HG02588 (cell line): Measurements from ENCODE around the gene PXMP2.

Source experiments
- ATAC-seq: cut with Tn5 transposase; IDR thresholded peaks from one replicate; pipeline ENCODE4 v1.9.1; 2021; ENCODE audit warnings: mild to moderate bottlenecking, moderate library complexity; ENCODE audit not compliant: unreplicated experiment

Gene PXMP2

DNA sequence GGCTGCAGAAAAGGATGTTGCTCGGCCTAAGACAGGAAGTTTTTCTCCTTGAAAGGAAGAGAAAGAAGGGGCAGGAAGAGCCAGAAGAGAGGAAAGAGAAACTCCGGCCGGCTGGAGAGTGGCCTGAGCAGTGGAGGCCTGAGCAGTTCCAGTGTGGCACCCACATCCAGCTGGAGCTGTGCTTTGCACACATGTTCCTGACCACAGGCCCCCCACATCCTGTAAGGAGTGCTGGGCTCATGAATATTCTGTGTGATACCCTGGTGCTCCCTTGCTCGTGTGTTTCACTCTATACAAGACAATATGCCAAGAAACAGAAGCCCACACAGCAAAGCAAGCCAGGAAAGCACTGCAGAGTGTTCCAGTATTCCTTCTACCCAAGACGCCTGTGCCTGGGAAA, 27.3 kb upstream of the PXMP2 start:
- no peak for ATAC-seq

DNA sequence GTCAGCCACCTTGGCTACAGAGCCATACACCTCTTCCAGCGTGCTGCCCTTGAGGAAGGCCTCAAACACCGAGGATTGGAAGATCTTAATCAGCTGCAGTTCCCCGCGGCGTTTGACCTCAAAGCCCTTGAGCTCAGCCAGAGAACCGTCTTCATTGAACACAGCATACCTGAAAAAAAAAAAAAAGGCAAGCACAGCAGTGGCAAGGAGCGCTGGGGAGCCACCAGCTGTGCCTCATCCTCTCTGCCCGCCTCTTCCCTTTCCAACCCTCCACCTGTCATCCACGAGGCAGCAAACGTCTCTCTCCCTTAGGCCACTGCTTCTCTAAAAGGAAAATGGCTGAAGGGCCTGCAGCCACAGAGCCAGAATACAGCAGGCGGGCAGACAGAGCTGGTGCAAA, 26.4 kb upstream of the PXMP2 start:
- no peak for ATAC-seq

DNA sequence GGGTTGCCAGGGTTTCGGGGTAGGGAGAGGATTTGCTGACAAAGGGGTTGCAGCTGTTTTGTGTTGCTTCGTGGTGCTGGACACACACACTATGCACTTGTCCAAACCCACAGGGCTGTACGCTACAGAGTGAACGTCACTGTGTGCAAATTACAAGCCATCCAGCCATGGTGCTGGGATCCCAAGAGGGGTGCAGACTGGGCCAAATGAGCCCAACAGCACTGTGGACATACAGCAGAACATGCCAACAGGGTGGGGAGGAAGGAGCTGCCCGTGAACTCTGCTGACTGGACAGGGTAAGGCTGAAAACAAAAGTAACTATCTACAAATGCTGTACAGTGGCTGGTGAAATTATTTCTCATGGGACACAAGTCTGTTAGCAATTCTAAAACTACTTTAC, 25.4 kb upstream of the PXMP2 start:
- ATAC-seq = no peak

DNA sequence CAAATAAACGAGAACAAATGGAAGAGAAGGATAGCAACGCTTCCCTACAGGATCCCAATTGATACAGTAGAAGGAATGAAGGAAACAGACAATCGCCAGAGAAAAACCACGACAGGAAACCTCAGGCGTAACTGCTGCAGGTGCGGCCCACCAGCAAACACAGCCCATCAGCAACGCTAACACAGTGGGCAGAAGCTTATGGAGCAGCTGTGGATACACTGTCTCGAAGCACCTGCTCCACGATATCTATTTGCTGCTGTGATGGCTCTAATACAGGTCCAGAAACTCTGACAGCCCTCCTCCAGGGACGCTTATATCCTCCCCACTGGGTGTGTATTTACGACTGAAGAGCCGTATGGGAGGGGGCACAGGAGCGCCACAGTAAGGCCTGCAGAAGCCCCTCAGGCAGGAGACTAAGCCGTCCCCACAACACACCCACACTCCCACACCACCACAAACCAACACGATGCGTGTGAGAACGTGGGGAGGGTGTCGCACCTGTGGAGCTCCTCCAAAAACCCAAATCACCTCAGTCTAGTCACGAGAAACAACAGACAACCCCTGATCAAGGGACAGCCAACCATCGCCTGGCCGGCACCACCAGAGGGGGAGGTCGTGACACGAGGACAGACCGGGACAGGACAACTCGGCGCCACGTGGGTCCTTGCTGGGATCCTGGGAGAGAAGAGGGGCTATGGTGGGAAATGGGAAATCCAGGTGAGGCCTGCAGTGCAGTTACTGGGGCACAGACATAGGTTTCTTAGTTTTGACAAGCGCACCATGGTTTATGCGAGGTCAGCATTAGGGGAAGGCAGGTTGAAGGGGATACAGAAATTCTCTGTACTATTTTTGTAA, 24.3 kb upstream of the PXMP2 start:
- ATAC-seq = no peak

DNA sequence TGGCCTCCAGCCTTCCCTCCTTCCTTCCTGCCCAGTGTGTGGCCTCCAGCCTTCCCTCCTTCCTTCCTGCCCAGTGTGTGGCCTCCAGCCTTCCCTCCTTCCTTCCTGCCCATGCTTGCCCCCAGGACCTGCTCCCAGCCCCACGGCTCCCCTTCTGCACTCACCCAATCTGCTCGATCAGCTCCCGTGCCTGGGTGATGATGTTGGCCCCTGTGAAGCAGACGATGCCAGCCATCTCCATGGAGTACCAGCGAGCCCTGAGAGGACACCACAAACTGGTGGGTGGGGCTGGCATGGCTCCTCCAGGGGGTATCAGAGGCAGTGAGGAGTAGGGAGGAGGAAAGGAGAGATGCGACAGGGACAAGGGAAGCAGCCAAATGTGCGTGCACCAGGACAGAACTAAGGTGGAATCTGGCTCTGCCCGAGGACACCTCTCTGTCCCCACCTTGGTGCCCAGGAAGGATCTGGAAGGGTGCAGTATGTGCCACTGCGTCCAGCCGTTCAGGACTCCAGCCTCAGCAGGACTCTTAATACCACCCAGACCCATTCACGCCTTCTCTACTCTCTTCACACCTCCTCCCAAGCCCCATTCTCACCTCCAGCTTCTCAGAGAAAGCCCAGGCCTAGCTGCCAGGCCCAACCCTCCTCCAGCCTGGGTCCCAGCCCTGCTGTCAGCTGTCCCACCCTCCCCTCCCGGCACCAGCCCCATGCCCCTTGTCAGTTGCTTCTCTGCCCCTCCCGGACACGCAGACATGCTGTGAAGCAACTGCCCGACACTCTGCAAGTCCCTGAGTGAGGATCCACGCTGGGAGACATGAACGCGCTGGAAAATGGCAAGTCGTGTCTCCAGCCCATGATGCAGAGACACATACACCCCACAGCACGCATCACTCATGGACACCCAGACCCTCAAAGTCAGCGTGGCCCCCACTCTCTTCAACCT, 22.9 kb upstream of the PXMP2 start:
- ATAC-seq = no peak

DNA sequence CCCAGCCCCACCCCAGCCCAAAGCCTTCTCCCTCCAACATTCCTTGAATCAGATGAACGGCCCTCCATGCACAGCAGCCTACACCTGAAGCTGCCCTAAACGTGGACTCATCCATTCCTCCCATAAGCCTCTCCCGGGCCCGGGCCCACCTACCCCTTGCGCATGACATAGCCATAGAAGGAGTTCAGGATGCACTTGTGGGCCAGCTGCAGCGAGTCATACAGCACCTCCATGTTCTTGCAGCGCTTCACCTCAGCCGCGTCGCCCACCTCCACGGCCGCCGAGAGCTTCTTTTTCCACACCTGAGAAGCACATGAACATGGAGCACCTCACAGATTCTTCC, 22.3 kb upstream of the PXMP2 start:
- no peak for ATAC-seq

DNA sequence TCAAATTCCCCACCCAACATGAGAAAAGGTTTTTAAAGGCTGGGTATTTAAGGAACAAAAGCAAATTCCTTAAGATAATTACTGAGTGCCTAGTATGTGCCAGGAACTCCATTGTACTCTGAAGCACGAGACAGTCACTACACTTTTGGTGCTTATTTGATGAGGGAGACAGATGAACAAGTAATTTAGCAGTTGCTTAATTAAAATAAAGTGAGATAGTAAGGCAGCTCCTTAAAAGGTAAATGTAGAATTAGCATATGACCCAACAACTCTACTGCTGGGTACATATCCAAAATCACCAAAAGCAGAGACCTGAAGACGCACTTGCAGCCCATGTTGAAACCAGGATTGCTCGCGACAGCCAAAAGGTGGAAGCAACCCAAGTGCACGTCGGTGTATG, 21.6 kb upstream of the PXMP2 start:
- no peak for ATAC-seq

DNA sequence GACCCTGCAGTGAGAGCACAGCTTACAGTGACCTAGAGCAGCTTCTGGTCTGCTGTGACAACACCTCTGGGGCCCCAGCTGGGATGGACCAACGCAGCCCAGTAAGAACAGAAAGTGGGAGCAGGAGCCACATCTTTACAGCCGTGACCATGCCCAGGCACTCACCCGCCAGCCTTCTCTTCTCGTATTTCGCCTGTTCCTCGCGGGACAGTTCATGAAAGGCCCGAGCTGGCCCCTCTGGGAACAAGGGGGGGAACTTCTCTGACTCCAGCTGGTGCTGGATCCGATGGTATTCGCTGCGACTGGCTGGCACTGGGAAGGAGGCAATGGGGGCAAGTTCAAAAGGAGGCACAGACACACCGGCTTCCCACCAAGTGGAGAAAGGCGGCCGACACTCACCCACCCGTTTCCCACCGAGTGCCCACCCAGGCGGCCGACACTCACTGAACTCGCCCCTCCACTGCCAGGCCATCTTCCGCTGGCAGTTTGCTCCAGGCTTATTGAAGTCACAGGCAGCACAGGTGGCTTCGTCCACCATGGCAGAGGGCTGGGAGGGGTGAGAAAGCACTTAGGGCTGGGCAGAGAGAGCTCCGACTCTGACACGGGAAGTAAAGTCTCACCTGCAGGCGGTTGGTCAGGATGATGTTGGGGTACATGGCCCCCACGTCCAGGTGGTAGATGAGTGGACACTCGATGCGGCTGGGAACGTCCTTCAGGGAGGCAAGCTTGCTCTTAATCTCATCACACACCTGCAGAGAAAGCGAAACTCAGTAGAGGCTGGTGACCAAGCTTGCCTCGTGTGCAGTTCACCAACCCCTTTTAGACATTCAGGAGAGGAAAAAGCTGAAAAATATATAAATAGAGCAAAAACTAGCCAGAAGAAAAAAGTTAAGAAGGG, 18.9 kb upstream of the PXMP2 start:
- ATAC-seq = no peak

DNA sequence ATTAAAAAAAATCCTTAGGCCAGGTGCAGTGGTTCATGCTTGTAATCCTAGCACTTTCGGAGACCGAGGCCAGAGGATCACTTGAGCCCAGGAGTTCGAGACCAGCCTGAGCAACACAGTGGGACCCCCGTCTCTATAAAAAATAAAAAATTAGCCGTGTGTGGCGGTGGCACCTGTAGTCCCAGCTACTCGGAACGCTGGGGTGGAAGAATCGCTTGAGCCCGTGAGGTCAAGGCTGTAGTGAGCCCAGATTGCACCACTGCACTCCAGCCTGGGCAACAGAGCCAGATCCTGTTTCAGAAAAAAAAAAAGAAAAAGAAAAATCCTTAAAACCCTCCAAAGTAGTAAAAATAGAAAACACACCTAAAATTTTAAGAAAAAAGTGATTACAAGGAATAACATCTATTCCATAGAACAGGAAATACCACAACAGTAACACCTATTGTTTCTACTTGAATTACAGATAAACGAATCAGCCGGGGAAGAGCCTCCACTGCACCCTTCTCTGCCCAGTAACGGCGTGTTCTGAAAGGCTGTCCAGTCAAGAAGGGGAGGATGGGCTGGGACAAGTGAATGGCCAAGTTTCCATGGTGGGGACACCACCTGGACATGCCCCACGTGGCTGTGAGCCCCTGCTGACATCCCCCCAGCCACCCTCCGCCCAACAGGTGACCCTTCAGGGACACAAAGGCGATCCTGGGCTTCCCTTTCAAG, 18.1 kb upstream of the PXMP2 start:
- ATAC-seq = no peak

DNA sequence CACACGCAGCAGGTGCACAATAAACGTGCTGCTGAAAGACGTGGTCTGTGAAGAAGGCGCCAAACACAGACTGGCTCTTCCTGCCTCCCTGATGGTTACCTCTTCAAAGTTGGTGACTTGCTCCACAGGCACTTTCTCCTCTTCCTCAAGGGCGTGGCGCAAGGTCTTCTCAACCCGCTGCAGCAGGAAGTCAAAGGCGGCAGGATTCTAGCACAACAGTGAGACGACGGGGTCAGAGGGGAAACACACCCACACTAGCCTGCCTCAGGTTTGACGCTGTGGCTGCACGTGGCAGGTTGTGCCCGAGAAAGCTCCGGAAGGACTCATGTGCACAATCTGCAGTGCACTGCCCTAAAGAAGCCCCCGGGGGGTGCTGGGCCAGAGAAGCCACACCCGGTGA, 15.3 kb upstream of the PXMP2 start:
- ATAC-seq = no peak

DNA sequence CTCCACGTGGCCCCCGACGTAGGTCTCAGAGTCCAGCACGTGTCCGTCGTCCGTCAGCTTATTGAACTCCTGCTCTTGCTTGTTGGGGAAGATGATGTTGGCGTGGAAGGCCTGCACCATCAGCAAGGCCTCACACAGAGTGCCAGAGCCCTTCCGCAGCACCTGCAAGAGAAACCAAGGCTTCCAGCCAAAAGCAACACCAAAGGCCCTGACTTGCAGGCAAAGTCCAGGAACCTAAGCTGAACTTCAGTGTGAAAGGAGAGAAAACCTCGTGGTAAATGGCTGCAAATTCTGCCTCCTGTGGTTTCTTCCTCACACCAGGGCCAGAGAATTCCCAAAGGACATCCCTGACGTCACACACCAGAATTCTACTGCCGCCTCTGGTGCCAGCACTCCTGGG, 14.7 kb upstream of the PXMP2 start:
- ATAC-seq = no peak

DNA sequence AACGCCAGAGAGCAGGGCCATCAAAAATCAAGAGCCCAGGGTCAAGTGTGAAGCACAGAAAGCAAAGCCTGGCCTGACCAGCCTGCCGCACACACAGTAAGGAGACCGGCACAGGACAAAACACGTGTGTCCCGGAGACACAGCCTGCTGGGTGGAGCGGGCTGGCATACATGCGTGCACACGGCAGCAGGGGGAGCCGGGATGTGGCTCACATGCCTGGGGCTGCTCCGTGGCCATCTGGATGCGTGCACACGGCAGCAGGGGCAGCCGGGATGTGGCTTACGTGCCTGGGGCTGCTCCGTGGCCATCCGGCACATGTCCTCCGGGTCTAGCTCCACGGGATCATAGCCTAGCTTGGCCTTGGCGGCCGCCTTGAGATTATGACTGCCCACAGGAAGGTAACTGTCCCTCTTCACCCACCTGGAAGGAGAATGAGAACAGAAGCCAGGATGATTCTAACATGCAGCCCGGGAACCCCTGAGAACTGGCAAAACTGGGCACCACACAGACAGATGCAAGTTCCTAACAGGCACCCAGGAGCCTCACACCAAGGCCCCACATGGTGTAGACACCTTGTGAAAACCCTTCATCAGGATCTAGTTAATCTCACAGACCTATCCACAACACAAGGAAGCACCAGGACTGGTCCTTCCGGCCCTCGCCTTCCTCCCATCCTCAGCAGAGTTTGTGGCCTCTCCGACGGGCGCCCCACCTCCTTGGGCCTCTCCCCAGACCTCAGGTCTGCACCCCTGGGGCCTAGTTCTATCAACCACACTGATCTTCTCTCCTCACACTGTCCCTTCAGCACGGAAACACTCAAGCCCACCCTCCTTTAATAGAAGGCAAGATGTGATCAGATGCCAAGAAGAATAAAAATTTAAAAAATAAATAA, 13.9 kb upstream of the PXMP2 start:
- ATAC-seq = no peak

DNA sequence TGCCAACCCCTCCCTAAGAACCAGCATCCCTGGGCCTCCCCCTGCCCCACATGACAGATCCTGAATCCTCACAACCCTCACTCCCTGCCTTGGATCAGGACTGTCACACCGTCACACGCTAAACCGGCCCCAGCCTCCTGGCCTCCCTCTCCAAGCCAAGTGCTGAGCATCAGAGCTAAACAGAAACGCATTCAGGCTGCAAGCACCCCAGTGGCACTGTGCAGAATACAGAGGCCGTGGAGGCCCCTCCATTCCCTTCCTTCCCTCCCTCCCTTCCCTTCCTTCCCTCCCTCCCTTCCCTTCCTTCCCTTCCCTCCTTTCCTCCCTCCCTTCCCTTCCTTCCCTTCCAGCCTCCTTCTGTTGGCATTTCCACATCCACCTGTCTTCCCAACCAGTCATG, 12.8 kb upstream of the PXMP2 start:
- ATAC-seq = no peak

DNA sequence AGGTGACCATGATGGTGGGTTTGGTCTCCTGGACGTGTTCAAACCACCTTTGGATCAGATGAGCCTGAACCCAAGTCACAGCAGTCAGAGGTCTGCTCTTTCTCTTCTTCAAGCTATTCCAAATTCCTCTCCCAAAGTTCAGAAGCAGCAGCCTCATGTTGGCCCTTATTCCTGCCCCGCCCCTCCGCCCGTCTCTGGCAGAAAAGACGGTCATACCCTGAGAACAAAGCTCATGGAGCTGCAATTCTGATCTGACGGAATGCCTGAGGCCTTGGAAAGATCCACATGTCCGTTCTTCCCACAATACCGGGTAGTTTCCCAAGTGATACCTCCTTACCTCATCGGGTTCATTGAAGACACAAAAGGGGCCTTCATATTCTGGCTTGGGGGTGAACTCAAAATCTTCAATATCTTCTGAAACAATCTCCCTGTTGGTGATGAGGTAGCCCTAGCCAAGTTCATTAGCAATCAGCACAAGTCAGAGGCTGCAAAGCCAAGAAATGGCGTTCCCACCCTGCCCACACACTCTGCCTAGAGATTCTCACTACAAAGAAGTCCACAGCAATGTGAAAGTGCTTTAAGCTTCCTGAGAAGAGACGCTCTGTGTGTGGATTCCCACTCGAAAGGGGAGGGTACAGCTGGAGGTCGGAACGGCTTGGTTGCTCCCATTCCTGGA, 11.5 kb upstream of the PXMP2 start:
- no peak for ATAC-seq

DNA sequence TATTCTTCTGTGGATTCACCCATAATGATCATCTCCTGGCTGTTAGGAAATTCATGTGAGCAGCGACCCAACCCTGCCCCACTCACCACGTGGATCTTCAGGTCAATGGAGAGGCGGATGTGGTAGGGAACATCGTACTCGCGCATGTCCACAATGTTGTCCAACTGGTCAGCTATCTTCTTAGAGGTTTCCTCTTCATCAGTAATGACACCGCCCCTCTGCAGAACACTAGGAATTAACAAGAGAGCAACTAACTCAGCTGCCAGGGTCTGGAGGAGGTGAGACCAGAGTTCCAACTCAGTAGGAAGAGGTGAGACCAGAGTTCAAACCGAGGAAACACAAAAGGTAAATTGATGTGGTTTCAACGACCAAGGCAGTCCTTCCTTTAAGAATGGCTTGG, 9.9 kb upstream of the PXMP2 start:
- ATAC-seq = no peak

DNA sequence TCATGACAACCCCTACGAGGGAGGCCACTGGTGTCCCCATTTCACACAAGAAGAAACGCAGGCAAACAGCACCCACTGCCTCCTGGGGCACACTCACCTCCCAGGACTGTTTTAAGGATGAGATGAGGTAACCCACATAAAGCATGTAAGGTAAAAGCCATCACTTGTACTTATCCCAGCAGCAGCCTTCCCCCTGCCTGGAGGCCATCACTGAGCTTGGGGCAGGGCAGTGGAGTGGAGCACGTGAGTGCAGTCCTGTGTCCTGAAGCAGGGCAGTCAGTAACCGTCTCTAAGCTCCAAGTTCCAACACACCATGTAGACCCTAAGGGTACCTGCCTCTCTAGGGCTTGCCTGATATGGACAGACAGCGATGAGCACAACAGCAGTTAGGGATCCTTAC, 2.0 kb upstream of the PXMP2 start:
- no peak for ATAC-seq

DNA sequence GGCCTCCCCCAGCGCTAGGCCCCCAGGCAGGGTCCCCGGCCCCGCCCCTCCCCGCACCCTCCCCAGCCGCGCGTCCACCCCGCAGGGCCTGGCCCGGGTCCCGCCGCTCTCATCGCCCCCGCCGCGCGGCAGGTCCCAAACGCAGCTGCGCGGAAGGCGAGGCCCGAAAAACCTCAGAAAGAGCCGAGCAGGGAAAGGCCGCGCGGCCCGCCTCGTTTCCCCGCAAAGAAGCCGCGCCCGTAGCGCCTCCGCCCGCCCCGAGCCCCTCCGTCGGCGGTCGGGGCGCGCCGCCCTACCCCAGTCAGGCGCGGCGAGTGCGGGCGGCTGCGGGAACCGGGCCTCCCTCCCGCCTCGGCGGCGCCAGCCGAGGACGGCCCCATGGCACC, 569 bp upstream of the PXMP2 start:
- ATAC-seq = peak; percentile 17

DNA sequence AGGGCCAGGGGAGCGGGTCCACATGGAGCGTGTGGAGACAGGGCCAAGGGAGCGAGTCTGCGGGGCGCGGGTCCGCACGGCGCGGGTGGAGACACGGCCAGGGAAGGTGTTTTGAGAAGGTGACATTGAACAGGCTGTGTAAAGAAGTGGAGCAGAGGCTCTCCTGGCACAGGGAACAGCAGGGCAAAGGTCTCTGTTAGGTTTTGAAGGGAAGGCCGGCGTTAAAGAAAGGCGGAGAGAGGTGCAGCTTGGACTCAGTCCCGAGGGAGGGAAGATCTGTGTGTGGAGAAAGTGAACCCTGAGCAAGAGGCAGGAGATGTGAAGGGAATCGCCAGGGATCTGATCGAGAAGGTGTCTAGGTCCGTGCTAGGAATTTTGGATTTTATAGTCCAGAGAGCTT, 1.8 kb downstream of the PXMP2 start:
- ATAC-seq = no peak

DNA sequence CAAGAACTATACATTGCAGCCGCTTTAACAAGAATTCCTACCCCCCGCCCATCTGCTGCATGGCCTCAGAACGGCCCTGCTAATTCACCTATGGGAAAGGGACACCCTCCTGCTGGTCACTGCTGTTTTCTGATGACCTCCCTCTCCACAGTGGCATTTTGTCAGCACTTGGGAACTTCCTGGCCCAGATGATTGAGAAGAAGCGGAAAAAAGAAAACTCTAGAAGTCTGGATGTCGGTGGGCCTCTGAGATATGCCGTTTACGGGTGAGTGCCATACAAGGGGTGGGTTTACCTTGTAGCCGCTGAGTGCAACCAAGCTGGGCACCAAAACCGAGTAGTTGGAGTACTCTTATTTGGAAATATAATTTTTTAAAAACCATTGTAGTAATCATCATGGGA, 2.7 kb downstream of the PXMP2 start:
- no peak for ATAC-seq
